NT2/D1 (cell line): Measurements from ENCODE around the gene GDPD4.

Experiments
- SUZ12 ChIP-seq: IDR thresholded peaks from 2 replicates; pipeline ENCODE4 v1.6.1; 2011; ENCODE audit not compliant: insufficient read length, insufficient read depth; ENCODE audit errors: extremely low read depth
- YY1 ChIP-seq: IDR thresholded peaks from 2 replicates; pipeline ENCODE4 v1.6.1; 2011; ENCODE audit not compliant: insufficient read length, insufficient read depth

DNA sequence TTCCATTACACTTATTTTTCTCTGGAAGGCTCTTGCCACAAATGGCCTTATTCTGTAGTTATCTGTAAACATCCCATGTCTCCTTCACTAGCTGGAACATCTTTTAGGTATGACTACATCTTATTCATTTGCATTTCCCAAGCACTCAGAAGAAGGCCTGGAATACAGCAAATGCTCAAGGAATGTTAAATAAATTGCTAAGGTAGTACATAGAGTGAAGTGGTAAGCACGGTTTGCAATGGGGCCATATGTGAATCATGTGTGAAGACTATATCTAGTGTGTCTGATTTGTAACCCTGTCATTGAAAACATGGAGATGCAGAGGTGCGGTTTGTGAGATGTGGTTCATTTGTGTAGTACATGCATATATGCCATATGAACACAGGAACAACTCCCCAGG, 33.5 kb downstream of the GDPD4 start:
- TF ChIP-seq YY1 (no peak), SUZ12 (no peak)
